Right atrium auricular region (tissue), 2 donors: ENCODE measurements around the gene ARID5B. TPM values are rescaled to one million over a fixed set of nuclear protein-coding genes. Genes with fewer than 3 reads are reported as not detected.

Experiments used
- DNase-seq: peaks from one replicate; pipeline ENCODE4 v3.0.0-alpha.2; 2019; ENCODE audit warnings: low spot score
- H3K27ac ChIP-seq, 2 donors: fragments of 200-600 bp; sonication (generic); 1 replicate in 1 of 2; 2 replicates in 1 of 2; pipeline ENCODE4 v1.5.1; 2016 to 2019
- H3K27me3 ChIP-seq, 2 donors: fragments of 200-600 bp; sonication (generic); one replicate each; pipeline versions ENCODE4 v1.5.1 to v1.6.0; 2017 to 2019
- H3K36me3 ChIP-seq: fragments of 200-600 bp; sonication (generic); one replicate; pipeline ENCODE4 v1.5.1; 2016
- H3K4me1 ChIP-seq, 2 donors: fragments of 200-600 bp; sonication (generic); one replicate each; pipeline versions ENCODE4 v1.5.1 to v1.6.0; 2017 to 2019
- H3K4me3 ChIP-seq, 2 donors: fragments of 200-600 bp; sonication (generic); 1 replicate in 1 of 2; 2 replicates in 1 of 2; pipeline ENCODE4 v1.5.1; 2017 to 2019; ENCODE audit warnings: mild to moderate bottlenecking in 1 of 2, moderate library complexity in 1 of 2
- H3K9me3 ChIP-seq, 2 donors: fragments of 200-600 bp; sonication (generic); one replicate each; pipeline ENCODE4 v1.5.1; 2019
- total RNA-seq, 2 donors: library from RNA; depleted of rRNA; stranded (reverse); fragments of >200 nt; gene quantifications; one replicate each; pipeline ENCODE4 v1.1.0, GENCODE V29; 2016
- TF ChIP-seq, protein P1 (sequence below), 2 donors: fragments of 200-600 bp; sonication (generic); IDR thresholded peaks; one replicate each; pipeline ENCODE4 v1.5.1; 2019; ENCODE audit warnings: antibody characterized with exemption in 2 of 2

The ARID5B gene
- total RNA-seq, 2 donors from 2014 or later: 37.9 to 53.4 TPM

GRCh38 chr10:62115321-62115720, 213.8 kb downstream of the ARID5B start:
- Histone ChIP-seq H3K4me3 (no peak overlapping the region), H3K27ac (no peak overlapping the region), H3K36me3 (no peaks in the 10 kb centered on the region), H3K4me1 (no peaks in the 10 kb centered on the region), H3K27me3 (no peaks in the 10 kb centered on the region), H3K9me3 (no peaks in the 10 kb centered on the region)
- no peak for DNase-seq
- TF ChIP-seq, protein P1, sequence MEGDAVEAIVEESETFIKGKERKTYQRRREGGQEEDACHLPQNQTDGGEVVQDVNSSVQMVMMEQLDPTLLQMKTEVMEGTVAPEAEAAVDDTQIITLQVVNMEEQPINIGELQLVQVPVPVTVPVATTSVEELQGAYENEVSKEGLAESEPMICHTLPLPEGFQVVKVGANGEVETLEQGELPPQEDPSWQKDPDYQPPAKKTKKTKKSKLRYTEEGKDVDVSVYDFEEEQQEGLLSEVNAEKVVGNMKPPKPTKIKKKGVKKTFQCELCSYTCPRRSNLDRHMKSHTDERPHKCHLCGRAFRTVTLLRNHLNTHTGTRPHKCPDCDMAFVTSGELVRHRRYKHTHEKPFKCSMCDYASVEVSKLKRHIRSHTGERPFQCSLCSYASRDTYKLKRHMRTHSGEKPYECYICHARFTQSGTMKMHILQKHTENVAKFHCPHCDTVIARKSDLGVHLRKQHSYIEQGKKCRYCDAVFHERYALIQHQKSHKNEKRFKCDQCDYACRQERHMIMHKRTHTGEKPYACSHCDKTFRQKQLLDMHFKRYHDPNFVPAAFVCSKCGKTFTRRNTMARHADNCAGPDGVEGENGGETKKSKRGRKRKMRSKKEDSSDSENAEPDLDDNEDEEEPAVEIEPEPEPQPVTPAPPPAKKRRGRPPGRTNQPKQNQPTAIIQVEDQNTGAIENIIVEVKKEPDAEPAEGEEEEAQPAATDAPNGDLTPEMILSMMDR (IDR thresholded peaks at IDR 0.05): no peak

DNA sequence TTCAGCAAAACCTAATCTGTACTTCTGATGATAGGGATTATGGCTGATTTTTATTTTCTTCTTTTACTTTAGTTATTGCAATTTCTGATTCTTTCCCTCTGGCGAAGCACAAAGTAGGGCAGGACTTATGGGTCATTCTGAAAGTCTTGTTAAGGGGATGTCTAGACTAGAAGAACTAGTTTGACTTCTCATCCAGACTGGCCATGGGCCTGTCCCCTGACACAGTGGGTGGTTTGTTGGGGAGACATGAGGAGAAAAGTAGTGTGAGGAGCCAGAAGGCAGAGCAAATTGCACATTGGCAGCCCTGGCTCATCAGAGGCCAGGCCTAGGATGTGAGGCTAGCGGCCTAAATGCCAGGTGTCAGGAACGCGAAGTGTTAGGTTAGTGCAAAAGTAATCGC, 214.3 kb downstream of the ARID5B start:
- Histone ChIP-seq H3K4me3 (no peak overlapping the region), H3K27me3 (no peaks in the 10 kb centered on the region), H3K27ac (no peak overlapping the region), H3K4me1 (no peaks in the 10 kb centered on the region), H3K36me3 (no peaks in the 10 kb centered on the region), H3K9me3 (no peaks in the 10 kb centered on the region)
- TF ChIP-seq, protein P1 (IDR thresholded peaks at IDR 0.05): no peak
- no peak for DNase-seq

DNA sequence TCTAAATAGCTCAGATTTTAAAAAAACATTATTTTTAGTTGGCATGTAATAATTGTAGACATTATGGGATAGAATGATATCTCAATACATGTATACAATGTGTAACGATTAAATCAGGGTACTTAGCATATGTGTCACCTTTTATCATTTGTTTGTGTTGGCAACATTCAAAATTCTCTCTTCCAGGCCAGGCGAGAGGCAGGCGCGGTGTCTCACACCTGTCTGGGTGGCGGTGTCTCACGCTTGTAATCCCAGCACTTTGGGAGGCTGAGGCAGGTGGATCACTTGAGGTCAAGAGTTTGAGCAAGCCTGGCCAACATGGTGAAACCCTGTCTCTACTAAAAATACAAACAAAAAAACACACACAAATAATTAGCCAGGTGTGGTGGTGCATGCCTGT, 215.4 kb downstream of the ARID5B start:
- Histone ChIP-seq H3K27ac (no peak overlapping the region), H3K4me3 (no peak overlapping the region), H3K27me3 (no peaks in the 10 kb centered on the region), H3K36me3 (no peaks in the 10 kb centered on the region), H3K4me1 (no peaks in the 10 kb centered on the region), H3K9me3 (no peaks in the 10 kb centered on the region)
- TF ChIP-seq, protein P1 (IDR thresholded peaks at IDR 0.05): no peak
- DNase-seq: no peak

DNA sequence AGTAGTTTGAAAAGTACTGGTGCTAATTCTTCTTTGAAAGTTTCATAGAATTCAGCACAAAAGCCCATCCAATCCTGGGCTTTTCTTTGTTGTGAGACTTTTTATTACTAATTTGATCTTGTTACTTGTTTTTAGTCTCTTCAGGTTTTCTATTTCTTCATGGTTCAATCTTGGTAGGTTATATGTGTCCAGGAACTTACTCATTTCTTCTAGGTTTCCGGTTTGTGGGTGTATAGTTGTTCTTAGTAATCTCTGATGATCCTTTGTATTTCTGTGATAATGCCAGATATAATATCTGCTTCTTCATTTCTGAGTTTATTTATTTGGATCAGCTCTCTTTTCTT, 219.7 kb downstream of the ARID5B start:
- no peaks in the 10 kb centered on the region for H3K4me1 ChIP-seq
- DNase-seq: no peak
- no peaks in the 10 kb centered on the region for H3K27me3 ChIP-seq
- no peaks in the 10 kb centered on the region for H3K36me3 ChIP-seq
- no peak overlapping the region for H3K4me3 ChIP-seq
- TF ChIP-seq, protein P1 (IDR thresholded peaks at IDR 0.05): no peak
- peaks cover 0 to 20% of the 10 kb centered on the region in 2 donors for H3K9me3 ChIP-seq
- no peak overlapping the region for H3K27ac ChIP-seq

DNA sequence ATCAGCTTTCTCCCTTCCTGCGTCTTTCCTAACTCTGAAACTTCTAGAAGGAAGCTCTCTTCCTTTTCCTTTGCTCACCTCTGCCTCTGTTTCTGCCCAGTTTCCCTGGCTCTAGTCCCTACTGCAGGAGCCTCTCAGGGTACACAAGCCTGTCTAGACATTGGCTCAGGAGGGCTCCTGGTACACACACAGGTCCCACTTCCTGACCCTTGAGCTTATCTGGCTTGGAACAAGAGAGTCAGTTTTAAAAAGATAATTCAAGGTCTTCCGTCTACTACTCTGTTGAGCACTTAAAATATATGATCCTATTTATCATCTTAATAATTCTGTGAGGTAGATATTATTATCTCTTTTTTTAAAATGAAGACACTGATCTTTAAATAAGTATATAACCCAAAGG, 226.5 kb downstream of the ARID5B start:
- Histone ChIP-seq H3K27me3 (no peaks in the 10 kb centered on the region), H3K9me3 (peaks cover 0 to 23% of the 10 kb centered on the region in 2 donors), H3K4me3 (no peak overlapping the region), H3K36me3 (no peaks in the 10 kb centered on the region), H3K27ac (no peak overlapping the region), H3K4me1 (no peaks in the 10 kb centered on the region)
- DNase-seq: no peak
- TF ChIP-seq, protein P1 (IDR thresholded peaks at IDR 0.05): no peak

DNA sequence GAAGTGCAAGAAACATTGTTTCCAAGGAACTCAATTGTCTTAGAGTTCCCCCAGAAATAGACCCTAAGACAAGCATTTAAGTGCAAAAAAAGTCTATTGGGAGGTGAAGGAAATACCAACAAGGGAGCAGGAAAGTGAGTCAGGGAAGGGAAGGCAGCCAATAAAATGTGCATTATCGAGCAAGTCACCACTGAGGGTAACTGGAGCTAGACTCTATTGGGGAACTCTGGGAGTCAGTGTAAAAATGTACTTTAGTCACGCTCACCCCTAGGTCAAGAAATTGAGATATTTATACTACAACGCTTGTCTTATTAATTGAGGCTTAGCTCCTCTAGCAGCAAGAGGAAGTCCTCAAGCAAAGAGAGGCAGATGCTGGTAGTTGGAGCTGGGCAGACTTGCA, 229.4 kb downstream of the ARID5B start:
- H3K4me3 ChIP-seq: no peak overlapping the region
- DNase-seq: no peak
- H3K27me3 ChIP-seq: no peaks in the 10 kb centered on the region
- H3K9me3 ChIP-seq: peaks cover 0 to 12% of the 10 kb centered on the region in 2 donors
- H3K27ac ChIP-seq: peak overlapping the region; percentile 21 to 52
- H3K4me1 ChIP-seq: no peaks in the 10 kb centered on the region
- TF ChIP-seq, protein P1 (IDR thresholded peaks at IDR 0.05): no peak
- no peaks in the 10 kb centered on the region for H3K36me3 ChIP-seq
